Smooth muscle cell (in vitro differentiated cells): ENCODE results near the gene GRK4. TPM values are rescaled to one million over a fixed set of nuclear protein-coding genes. Genes with fewer than 3 reads are reported as not detected.

Experiments
- DNase-seq: peaks from one replicate; lab custom pipeline; 2025; ENCODE audit not compliant: unreplicated experiment; lab: John Stamatoyannopoulos, UW
- H2AFZ ChIP-seq: fragments of 200-600 bp; sonication (generic); 2 replicates; pipeline ENCODE4 v1.6.0; 2016; ENCODE audit warnings: antibody characterized with exemption, low read depth, mild to moderate bottlenecking
- H3F3A ChIP-seq: fragments of 200-600 bp; sonication (generic); 2 replicates; pipeline ENCODE4 v1.6.0; 2017; ENCODE audit warnings: antibody characterized with exemption, low read depth
- H3K27ac ChIP-seq: fragments of 200-600 bp; sonication (generic); 2 replicates; pipeline ENCODE4 v1.5.1; 2016; ENCODE audit warnings: low read depth, mild to moderate bottlenecking
- H3K27me3 ChIP-seq: fragments of 200-600 bp; sonication (generic); 2 replicates; pipeline ENCODE4 v1.6.1; 2016; ENCODE audit warnings: low read depth, mild to moderate bottlenecking
- H3K36me3 ChIP-seq: fragments of 200-600 bp; sonication (generic); 2 replicates; pipeline ENCODE4 v1.5.1; 2016; ENCODE audit warnings: low read depth
- H3K4me1 ChIP-seq: fragments of 200-600 bp; sonication (generic); 2 replicates; pipeline ENCODE4 v1.5.1; 2016; ENCODE audit warnings: low read depth
- H3K4me2 ChIP-seq: fragments of 200-600 bp; sonication (generic); 2 replicates; pipeline ENCODE4 v1.6.0; 2016; ENCODE audit warnings: mild to moderate bottlenecking
- H3K4me3 ChIP-seq: fragments of 200-600 bp; sonication (generic); 2 replicates; pipeline ENCODE4 v1.5.1; 2016; ENCODE audit warnings: mild to moderate bottlenecking
- H3K79me2 ChIP-seq: fragments of 200-600 bp; sonication (generic); 2 replicates; pipeline ENCODE4 v1.6.0; 2016; ENCODE audit warnings: low read depth, mild to moderate bottlenecking
- H3K9ac ChIP-seq: fragments of 200-600 bp; sonication (generic); 2 replicates; pipeline ENCODE4 v1.6.0; 2016; ENCODE audit warnings: low read depth
- H3K9me3 ChIP-seq: fragments of 200-600 bp; sonication (generic); replicated peaks from 2 replicates; pipeline ENCODE4 v1.5.1; 2016; ENCODE audit warnings: low read depth
- H4K20me1 ChIP-seq: fragments of 200-600 bp; sonication (generic); 2 replicates; pipeline ENCODE4 v1.6.0; 2016; ENCODE audit warnings: low read depth
- CTCF ChIP-seq: fragments of 200-600 bp; sonication (generic); IDR thresholded peaks from 2 replicates; pipeline ENCODE4 v1.5.1; 2017; ENCODE audit warnings: borderline replicate concordance, mild to moderate bottlenecking, antibody characterized with exemption; ENCODE audit not compliant: insufficient read depth, poor library complexity, severe bottlenecking
- WGBS: methylation state at CpG from one replicate; pipeline ENCODE4 v1.1.7; 2016; ENCODE audit warnings: low lambda C conversion rate; 5-methylcytosine and 5-hydroxymethylcytosine counted together
- polyA plus RNA-seq: library from polyadenylated mRNA; unstranded; fragments of >200 nt; fragmentation: Nextera tagmentation; extraction: Ambion mirVana; gene quantifications from 2 replicates; pipeline ENCODE4 v1.2.1, GENCODE V29; 2016
- total RNA-seq: library from RNA; depleted of rRNA; stranded (reverse); fragments of >200 nt; gene quantifications from 2 replicates; pipeline ENCODE4 v1.2.3, GENCODE V29; 2014

The GRK4 gene
- total and polyA plus RNA-seq, 2 experiments from 2014 or later: 5.2 to 6.9 TPM

- no peaks in the 10 kb centered on the region for H3F3A ChIP-seq
- no peak overlapping the region for H3K4me3 ChIP-seq
- no peaks in the 10 kb centered on the region for H3K9me3 ChIP-seq
- no peaks in the 10 kb centered on the region for H3K79me2 ChIP-seq
- TF ChIP-seq CTCF: no peak
- no peaks in the 10 kb centered on the region for H3K27me3 ChIP-seq
- no peaks in the 10 kb centered on the region for H3K36me3 ChIP-seq
- 88% methylated on average over 6 of the region's 6 CpGs for WGBS
- H4K20me1 ChIP-seq: no peaks in the 10 kb centered on the region
- no peak overlapping the region for H3K9ac ChIP-seq
- DNase-seq: no peak
- H3K4me1 ChIP-seq: no peaks in the 10 kb centered on the region
- no peak overlapping the region for H2AFZ ChIP-seq
- no peak overlapping the region for H3K4me2 ChIP-seq
- no peak overlapping the region for H3K27ac ChIP-seq
These were observed 74.6 kb downstream of the GRK4 start for GRCh38 chr4:3037957-3038461.

DNA sequence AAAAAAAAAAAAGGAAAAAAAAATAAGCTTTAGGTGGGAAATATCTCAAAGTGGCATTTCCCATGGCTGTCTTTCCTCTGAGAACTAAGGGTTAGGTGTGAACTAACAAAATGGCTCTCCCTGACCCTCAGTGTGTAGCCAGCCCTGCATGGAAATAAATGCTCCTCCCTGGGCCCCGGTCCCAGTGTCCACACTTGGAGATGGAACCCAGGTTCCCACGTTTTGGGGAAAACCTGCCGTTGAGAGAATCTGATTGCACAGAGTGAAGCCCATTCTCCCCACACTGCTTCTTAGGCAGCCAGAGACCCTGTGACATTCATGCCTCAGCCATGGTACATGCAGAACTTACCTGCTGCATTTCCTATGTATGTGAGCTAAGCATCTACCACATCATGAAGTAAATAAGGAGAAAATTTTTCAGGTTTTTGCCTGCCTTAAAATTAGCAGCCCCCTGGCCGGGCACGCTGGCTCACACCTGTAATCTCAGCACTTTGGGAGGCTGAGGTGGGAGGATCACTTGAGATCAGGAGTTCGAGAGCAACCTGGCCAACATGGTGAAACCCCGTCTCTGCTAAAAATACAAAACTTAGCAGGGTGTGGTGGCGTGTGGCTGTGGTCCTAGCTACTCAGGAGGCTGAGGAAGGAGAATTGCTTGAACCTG, 76.5 kb downstream of the GRK4 start:
- no peaks in the 10 kb centered on the region for H4K20me1 ChIP-seq
- no peaks in the 10 kb centered on the region for H3K4me1 ChIP-seq
- H3K27ac ChIP-seq: no peak overlapping the region
- H3K4me2 ChIP-seq: no peak overlapping the region
- no peak overlapping the region for H3K4me3 ChIP-seq
- DNase-seq: no peak
- WGBS: 92% methylated on average over 8 of the region's 8 CpGs
- no peaks in the 10 kb centered on the region for H3K36me3 ChIP-seq
- H3K9me3 ChIP-seq: no peaks in the 10 kb centered on the region
- H3K79me2 ChIP-seq: no peaks in the 10 kb centered on the region
- H3F3A ChIP-seq: no peaks in the 10 kb centered on the region
- peaks cover 4% of the 10 kb centered on the region for H3K27me3 ChIP-seq
- H3K9ac ChIP-seq: no peak overlapping the region
- TF ChIP-seq CTCF: no peak
- H2AFZ ChIP-seq: no peak overlapping the region

- H3F3A ChIP-seq: no peaks in the 10 kb centered on the region
- no peak overlapping the region for H2AFZ ChIP-seq
- H3K9me3 ChIP-seq: no peaks in the 10 kb centered on the region
- DNase-seq: no peak
- no peaks in the 10 kb centered on the region for H3K79me2 ChIP-seq
- 93% methylated on average over 28 of the region's 28 CpGs for WGBS
- peaks cover 4% of the 10 kb centered on the region for H3K27me3 ChIP-seq
- H3K9ac ChIP-seq: no peak overlapping the region
- no peak for TF ChIP-seq CTCF
- H3K4me1 ChIP-seq: no peaks in the 10 kb centered on the region
- no peaks in the 10 kb centered on the region for H3K36me3 ChIP-seq
- H4K20me1 ChIP-seq: no peaks in the 10 kb centered on the region
- H3K27ac ChIP-seq: no peak overlapping the region
- no peak overlapping the region for H3K4me2 ChIP-seq
- H3K4me3 ChIP-seq: no peak overlapping the region
These were observed 77.3 kb downstream of the GRK4 start for GRCh38 chr4:3040452-3041191.
